Endothelial cell of umbilical vein (primary cell): ENCODE data around the gene POU6F2. TPM values are rescaled to one million over a fixed set of nuclear protein-coding genes. Genes with fewer than 3 reads are reported as not detected.

Experiments
- BruUV-seq: library from RNA; stranded (reverse); fragments of 400-500 nt; replicated peaks from 2 replicates; lab custom pipeline; 2021; lab: Mats Ljungman, UMichigan
- CTCF ChIA-PET: fragments of 300-600, 350-600 bp; sonication (Branson Sonifier 250); formaldehyde crosslinking; loops from one replicate; lab custom pipeline; 2021; ENCODE audit warnings: antibody characterized with exemption, inconsistent platforms; lab: Charles Lee
- POLR2A ChIA-PET: fragments of 300-600, 350-600 bp; sonication (Branson Sonifier 250); formaldehyde crosslinking; loops from one replicate; lab custom pipeline; 2021; ENCODE audit warnings: antibody characterized with exemption, inconsistent platforms; lab: Charles Lee
- DNase-seq: peaks from one replicate; pipeline ENCODE4 v3.0.0-alpha.2; 2011; ENCODE audit warnings: low read depth, low spot score
- FAIRE-seq: peaks from 2 replicates; lab custom pipeline; 2011; peaks lifted over from hg19 to GRCh38; lab: Jason Lieb, UNC
- H2AFZ ChIP-seq: 2 replicates; pipeline ENCODE4 v1.6.0; 2012; ENCODE audit warnings: low read depth, low read length, control low read depth, inconsistent platforms
- H3K27ac ChIP-seq: 2 replicates; pipeline ENCODE4 v1.5.1; 2011; ENCODE audit warnings: low read depth, mild to moderate bottlenecking, control low read depth, low read length, moderate library complexity; ENCODE audit not compliant: insufficient read depth
- H3K27me3 ChIP-seq, 2 experiments: 2 replicates each; pipeline versions ENCODE4 v1.6.0 to v1.6.1; 2011; ENCODE audit warnings: low read length in 2 of 2, mixed read lengths in 1 of 2; ENCODE audit not compliant: control insufficient read depth in 2 of 2, insufficient read depth in 2 of 2
- H3K36me3 ChIP-seq, 2 experiments: 2 replicates in 1 of 2; 3 replicates in 1 of 2; pipeline ENCODE4 v1.5.1; 2011; ENCODE audit warnings: low read length in 2 of 2, mild to moderate bottlenecking in 1 of 2, moderate library complexity in 1 of 2; ENCODE audit not compliant: control insufficient read depth in 2 of 2, insufficient read depth in 2 of 2; ENCODE audit errors: extremely low read depth in 1 of 2
- H3K4me1 ChIP-seq: 3 replicates; pipeline ENCODE4 v1.5.1; 2011; ENCODE audit warnings: mild to moderate bottlenecking, low read length; ENCODE audit not compliant: control insufficient read depth, insufficient read depth; ENCODE audit errors: extremely low read depth
- H3K4me2 ChIP-seq: 2 replicates; pipeline ENCODE4 v1.6.1; 2011; ENCODE audit warnings: low read length, control low read depth, mixed read lengths; ENCODE audit not compliant: insufficient read depth
- H3K4me3 ChIP-seq, 3 experiments: fragments of 200-600 bp in 1 of 3; sonication (generic), shearing (Covaris generic) in 1 of 3; replicated peaks in 1 of 3; 2 replicates each; pipeline ENCODE4 v1.5.1; 2011 to 2016; ENCODE audit warnings: control low read depth in 3 of 3, low read length in 3 of 3, mild to moderate bottlenecking in 2 of 3, inconsistent platforms in 1 of 3, low read depth in 1 of 3, moderate library complexity in 1 of 3; ENCODE audit not compliant: insufficient read depth in 1 of 3
- H3K79me2 ChIP-seq: 2 replicates; pipeline ENCODE4 v1.6.0; 2012; ENCODE audit warnings: low read length, inconsistent platforms; ENCODE audit not compliant: control insufficient read depth, insufficient read depth
- H3K9ac ChIP-seq: replicated peaks from 2 replicates; pipeline ENCODE3; 2011; ENCODE audit warnings: low read length, control low read depth; ENCODE audit not compliant: insufficient read depth; ENCODE audit errors: extremely low read depth
- H3K9me1 ChIP-seq: replicated peaks from 3 replicates; pipeline ENCODE4 v1.6.0; 2011; ENCODE audit warnings: mild to moderate bottlenecking, low read length; ENCODE audit not compliant: control insufficient read depth, insufficient read depth; ENCODE audit errors: extremely low read depth
- H3K9me3 ChIP-seq: replicated peaks from 2 replicates; pipeline ENCODE4 v1.5.1; 2012; ENCODE audit warnings: low read length, inconsistent platforms; ENCODE audit not compliant: control insufficient read depth, insufficient read depth
- H4K20me1 ChIP-seq: replicated peaks from 2 replicates; pipeline ENCODE3; 2011; ENCODE audit warnings: mild to moderate bottlenecking, low read length; ENCODE audit not compliant: control insufficient read depth, insufficient read depth; ENCODE audit errors: extremely low read depth
- CTCF ChIP-seq, 2 donors: IDR thresholded peaks; 1 replicate in 1 of 2; 2 replicates in 1 of 2; pipeline ENCODE4 v1.5.1; 2011; ENCODE audit warnings: low read length in 2 of 2, mild to moderate bottlenecking in 2 of 2, moderate library complexity in 2 of 2, control low read depth in 1 of 2, inconsistent platforms in 1 of 2, low read depth in 1 of 2; ENCODE audit not compliant: insufficient read depth in 1 of 2; ENCODE audit errors: extremely low read depth in 1 of 2
- EZH2 ChIP-seq: IDR thresholded peaks from 2 replicates; pipeline ENCODE4 v1.6.1; 2012; ENCODE audit warnings: borderline replicate concordance, low read depth, mild to moderate bottlenecking, moderate library complexity, low read length, inconsistent platforms; ENCODE audit not compliant: severe bottlenecking
- FOS ChIP-seq: IDR thresholded peaks from 2 replicates; pipeline ENCODE4 v1.6.1; 2011; ENCODE audit warnings: mild to moderate bottlenecking, low read length, moderate library complexity, borderline replicate concordance; ENCODE audit not compliant: insufficient read depth
- GATA2 ChIP-seq: IDR thresholded peaks from 2 replicates; pipeline ENCODE4 v1.7.0; 2011; ENCODE audit warnings: low read depth, mild to moderate bottlenecking, moderate library complexity, mixed read lengths, low read length; ENCODE audit not compliant: insufficient read length, insufficient read depth
- JUN ChIP-seq: IDR thresholded peaks from 2 replicates; pipeline ENCODE4 v1.6.1; 2011; ENCODE audit warnings: borderline replicate concordance, low read depth; ENCODE audit not compliant: insufficient read length, insufficient read depth
- MAX ChIP-seq: IDR thresholded peaks from 2 replicates; pipeline ENCODE4 v1.6.1; 2011; ENCODE audit not compliant: insufficient read depth, insufficient read length
- MYC ChIP-seq: IDR thresholded peaks from one replicate; pipeline ENCODE4 v1.6.1; 2011; ENCODE audit warnings: mild to moderate bottlenecking, low read depth, low read length
- POLR2A ChIP-seq: IDR thresholded peaks from 2 replicates; pipeline ENCODE4 v1.6.1; 2012; ENCODE audit warnings: low read depth, mild to moderate bottlenecking, control low read depth, low read length
- POLR2AphosphoS5 ChIP-seq: IDR thresholded peaks from 2 replicates; pipeline ENCODE4 v1.6.1; 2012; ENCODE audit warnings: low read depth, mild to moderate bottlenecking, control low read depth, low read length, moderate library complexity; ENCODE audit not compliant: insufficient read depth
- dilution Hi-C: fragments of 300-500 bp; cut with MboI; formaldehyde crosslinking; loops from one replicate; pipeline ENCODE4 v1.15.0; 2019; ENCODE audit warnings: low sequenced_read_pairs; ENCODE audit not compliant: extremely low pct_ligation_motif_present
- intact Hi-C: fragments of 100-400 bp; cut with micrococcal nuclease; formaldehyde crosslinking; loops from one replicate; pipeline ENCODE4 v1.10.0; 2022
- polyA plus RNA-seq, 4 experiments: library from polyadenylated mRNA; depleted of rRNA in 3 of 4; stranded (reverse) in 3 of 4; unstranded in 1 of 4; fragments of >200 nt; gene quantifications; 2 replicates each; pipeline versions ENCODE4 v1.2.1 to v1.2.3, GENCODE V29; 2011 to 2012; ENCODE audit warnings: missing spikeins in 1 of 4
- total RNA-seq: library from RNA; stranded (reverse); gene quantifications from 2 replicates; pipeline ENCODE4 v1.2.3, GENCODE V29; 2021

POU6F2 gene
- total and polyA plus RNA-seq, 2 donors (not counting 3 experiments of a cell fraction or from before 2014, with no cell fraction given): 0.29 TPM; not detected in 1

- no peak overlapping the region for H2AFZ ChIP-seq
- peaks cover 0 to 4% of the 10 kb centered on the region in 2 experiments for H3K27me3 ChIP-seq
- no peak for DNase-seq
- H3K9me1 ChIP-seq: no peaks in the 10 kb centered on the region
- no TSS peak for BruUV-seq
- ChIA-PET CTCF (no interaction called here), POLR2A (no interaction called here)
- intact Hi-C loops: no loop called here
- H3K4me3 ChIP-seq: no peak overlapping the region
- no peak overlapping the region for H3K9ac ChIP-seq
- no peaks in the 10 kb centered on the region for H3K36me3 ChIP-seq
- FAIRE-seq: no peak
- dilution Hi-C loops: no loop called here
- no peaks in the 10 kb centered on the region for H3K9me3 ChIP-seq
- no peak overlapping the region for H3K27ac ChIP-seq
- H4K20me1 ChIP-seq: no peaks in the 10 kb centered on the region
- H3K79me2 ChIP-seq: no peaks in the 10 kb centered on the region
- no peak overlapping the region for H3K4me2 ChIP-seq
- no peaks in the 10 kb centered on the region for H3K4me1 ChIP-seq
- TF ChIP-seq POLR2AphosphoS5 (no peak), CTCF (IDR thresholded peaks at IDR 0.05; ENCODE audit: extremely low read depth in 1 of 2, insufficient read depth in 1 of 2, low read depth in 1 of 2, low read length in 2 of 2) (no peak), MAX (no peak), FOS (no peak), POLR2A (no peak), EZH2 (no peak), MYC (no peak), JUN (no peak), GATA2 (no peak)
These were observed 310.6 kb downstream of the POU6F2 start for GRCh38 chr7:39288303-39288702.
